NCI-H187 (cell line): Measurements from ENCODE around the gene SPANXN4.

ENCODE experiments used
- DNase-seq, 2 experiments: peaks; one replicate each; lab custom pipeline; 2025; lab: John Stamatoyannopoulos, UW

Gene SPANXN4

DNA sequence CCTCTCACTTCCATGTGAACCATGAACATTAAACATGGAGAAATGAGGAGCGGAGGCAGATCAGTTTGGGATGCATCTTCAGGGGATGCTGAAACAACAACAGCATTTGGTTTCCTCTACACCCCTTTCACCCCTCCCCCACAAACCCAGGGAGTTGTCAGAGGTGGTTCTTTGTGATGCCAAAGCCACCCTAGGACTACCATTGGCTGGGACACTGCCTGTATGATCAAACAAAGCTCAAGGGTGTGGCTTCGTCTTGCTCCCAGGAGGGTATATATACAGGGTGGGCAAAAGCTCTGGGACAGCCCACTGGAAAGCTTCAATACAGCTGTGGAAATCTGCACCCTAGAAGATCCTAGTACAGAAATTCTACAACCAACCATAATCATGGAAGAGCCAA is at the start of gene SPANXN4:
Gene SPANXN4 (plus strand): TSS at position 301 of the 400 bp plus-strand sequence. CDS start 87 bp downstream, at position 388.
- DNase-seq: no peak

GRCh38 chrX:142977128-142977914 is 48.4 kb upstream of the SPANXN4 start:
- no peak for DNase-seq

- DNase-seq: no peak
Measured at GRCh38 chrX:142978130-142978684, 47.5 kb upstream of the SPANXN4 start.

GRCh38 chrX:142982679-142983078 is 43.0 kb upstream of the SPANXN4 start:
- no peak for DNase-seq

DNA sequence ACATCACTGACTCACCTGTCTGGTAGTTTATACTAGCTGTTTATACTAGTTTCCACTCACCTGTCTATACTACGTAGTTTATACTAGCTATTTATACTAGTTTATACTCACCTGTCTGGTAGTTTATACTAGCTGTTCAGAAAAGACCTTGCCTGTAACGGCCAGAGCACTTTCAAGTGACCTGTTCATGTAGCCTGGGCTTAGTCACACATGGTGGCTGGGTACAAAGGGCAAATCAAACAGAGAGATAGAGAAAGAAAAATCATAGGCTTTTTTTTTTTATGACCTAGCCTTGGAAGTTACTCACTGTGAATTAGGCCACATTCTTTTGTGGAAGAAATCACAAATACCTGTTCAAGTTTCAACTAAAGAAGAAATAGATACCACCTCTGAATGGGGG is 30.7 kb upstream of the SPANXN4 start:
- DNase-seq: no peak

- DNase-seq: no peak
Measured at GRCh38 chrX:142998447-142999198, 27.1 kb upstream of the SPANXN4 start.

- no peak for DNase-seq
Measured at GRCh38 chrX:142999199-142999701, 26.5 kb upstream of the SPANXN4 start.

DNA sequence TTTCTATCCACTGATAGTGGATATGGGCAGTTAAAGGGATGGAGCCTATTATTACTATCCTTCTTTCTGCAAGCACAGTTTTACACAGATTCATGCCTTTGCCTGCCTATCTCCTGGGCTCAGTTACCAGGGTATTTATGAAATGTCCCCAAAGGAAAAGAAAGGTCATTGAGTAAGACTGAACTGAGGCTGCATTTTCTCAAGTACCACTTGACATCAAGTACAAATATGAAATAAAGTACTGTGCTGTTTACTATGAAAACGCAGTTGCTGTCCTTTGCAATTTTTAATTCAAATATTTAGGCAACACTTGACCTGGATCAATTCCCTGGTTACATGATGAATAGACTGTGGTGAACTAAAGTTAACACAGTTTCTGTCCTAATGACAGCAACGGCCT is 23.5 kb upstream of the SPANXN4 start:
- no peak for DNase-seq

GRCh38 chrX:143017272-143017671 is 8.5 kb upstream of the SPANXN4 start:
- no peak for DNase-seq

DNA sequence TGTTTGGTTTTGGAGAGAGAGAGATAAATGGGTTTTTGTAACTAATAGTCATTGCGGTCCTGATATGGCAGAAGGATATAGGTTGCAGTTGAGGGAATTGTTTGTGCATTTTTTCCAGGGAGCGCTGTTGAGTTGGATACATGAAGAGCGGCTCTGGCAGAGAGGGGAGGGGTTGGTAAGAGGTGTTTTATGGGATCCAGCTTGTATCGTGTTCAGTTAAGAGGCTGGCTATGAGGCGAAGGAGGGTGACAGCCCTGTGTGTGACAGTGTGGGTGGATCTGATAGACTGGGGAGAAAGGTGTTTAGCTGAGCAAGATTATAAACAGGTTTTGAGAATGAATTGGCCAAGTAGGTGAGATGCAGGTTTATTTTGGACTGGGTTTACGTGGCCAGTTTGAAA is 1.5 kb downstream of the SPANXN4 start:
- peak in 1 of 2 experiments; percentile 1 for DNase-seq

GRCh38 chrX:143047511-143047910 is 21.8 kb downstream of the SPANXN4 start:
- DNase-seq: no peak

- no peak for DNase-seq
Measured at GRCh38 chrX:143058120-143058519, 32.4 kb downstream of the SPANXN4 start.

- DNase-seq: no peak
Measured at GRCh38 chrX:143081231-143081630, 55.5 kb downstream of the SPANXN4 start.

DNA sequence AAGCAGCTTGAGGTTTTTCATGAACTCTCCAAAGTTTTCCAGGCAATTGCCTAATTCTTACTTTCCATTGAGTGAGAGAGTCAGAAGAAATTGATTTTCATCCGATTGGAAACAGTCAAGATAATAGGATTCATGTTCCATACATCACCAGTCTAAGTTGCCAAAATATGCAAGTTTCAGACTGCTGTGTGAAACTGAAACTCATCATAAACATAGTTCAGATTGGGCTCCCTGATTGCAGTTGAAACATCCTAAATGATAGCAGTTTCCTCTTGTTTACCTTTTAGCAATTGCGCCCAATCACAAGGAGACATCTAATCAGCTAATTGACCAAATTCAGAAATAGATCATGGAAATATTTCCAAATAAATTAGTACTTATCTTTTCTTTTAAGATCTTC is 56.8 kb downstream of the SPANXN4 start:
- DNase-seq: no peak
